ENCODE data around the gene PRKCE.
"Not testable (repeated sequence)": the region's sequence is repeated elsewhere in the genome, so short reads cannot be mapped to it uniquely, and the experiment has no call there.

The PRKCE gene

DNA sequence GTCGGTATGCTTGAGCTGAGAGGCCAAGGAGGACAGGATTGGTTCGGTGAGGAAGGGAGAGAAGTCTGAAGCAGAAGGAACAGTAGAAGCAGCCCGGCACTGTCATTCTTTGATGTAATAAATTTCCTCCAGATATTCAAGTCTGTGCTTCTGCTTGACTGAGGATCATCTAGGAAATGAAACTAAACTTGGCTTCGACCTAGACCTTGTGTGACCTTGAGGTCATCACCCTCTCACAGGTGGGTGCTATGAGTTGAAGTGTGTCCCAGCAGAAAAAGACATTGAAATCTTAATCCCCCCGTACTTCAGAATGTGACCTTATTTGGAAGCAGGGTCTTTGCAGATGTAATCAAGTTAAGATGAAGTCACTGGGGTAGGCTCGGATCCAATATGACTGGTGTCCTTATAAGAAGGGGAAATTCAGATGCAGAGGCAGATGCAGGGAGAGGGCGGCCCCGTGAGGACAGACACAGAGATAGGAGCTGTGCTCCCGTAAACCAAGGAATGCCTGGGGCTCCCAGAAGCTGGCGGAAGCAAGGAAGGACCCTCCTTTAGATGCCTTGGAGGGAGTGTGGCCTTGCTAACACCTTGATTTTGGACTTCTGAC lies 49.0 kb downstream of the PRKCE start:
- no peak for DNase-seq

DNA sequence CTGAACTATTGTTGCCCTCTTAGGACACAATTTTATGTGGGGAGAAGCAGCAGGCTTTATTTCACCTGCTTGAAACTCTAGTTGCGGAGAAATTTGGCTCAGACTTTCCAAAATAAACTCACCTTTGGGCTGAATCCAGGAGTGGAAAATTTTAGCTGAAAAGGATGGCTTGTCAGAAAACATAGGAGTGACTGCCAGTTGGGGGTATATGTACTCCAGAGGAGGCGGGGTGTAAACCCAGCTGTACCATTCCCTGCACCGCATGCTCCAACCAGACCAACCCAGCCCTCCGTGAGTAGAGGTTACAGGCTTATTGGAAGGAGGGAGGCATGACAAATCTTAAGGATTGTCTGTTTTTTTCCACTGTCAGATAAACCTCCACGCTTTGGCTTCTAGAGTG lies 53.8 kb downstream of the PRKCE start:
- DNase-seq = no peak

DNA sequence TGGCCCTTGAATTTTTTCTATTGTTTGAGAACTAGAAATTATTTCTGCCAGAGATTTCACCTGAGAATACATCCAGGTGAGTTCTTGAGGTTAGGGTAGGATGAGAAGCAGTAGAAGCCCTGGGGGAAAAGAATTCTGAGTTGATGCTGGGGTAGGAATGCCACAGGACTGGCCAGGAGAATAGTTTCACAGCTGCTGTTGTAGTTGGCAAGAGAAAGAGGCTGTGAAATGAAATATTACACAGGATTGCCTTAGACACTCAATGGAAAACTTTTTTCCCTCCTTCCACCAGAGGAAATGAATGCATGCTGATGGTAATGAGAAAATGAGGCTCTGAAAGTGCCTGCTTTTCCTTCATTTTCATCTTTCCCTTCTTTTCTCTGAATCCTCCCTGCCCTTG lies 54.6 kb downstream of the PRKCE start:
- no peak for DNase-seq

DNA sequence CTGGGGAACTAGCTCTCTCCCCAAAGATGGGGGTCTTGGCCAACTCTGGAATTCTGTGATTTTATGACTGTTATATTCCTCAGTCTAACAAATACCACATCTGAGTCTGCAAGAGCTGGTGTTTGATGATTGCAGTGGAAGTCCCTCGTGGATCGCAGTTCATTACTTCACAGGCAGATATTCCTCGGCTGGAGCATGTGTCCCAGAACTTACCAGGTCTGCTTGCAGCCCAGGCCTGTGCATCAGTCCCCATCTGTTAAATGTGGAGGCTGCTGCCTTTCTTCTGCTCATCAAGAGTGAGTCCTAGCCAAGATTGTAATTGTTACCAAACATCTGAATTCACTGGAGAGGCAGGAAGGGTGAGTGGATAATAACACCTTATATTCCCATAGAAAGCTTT lies 55.5 kb downstream of the PRKCE start:
- no peak for DNase-seq

DNA sequence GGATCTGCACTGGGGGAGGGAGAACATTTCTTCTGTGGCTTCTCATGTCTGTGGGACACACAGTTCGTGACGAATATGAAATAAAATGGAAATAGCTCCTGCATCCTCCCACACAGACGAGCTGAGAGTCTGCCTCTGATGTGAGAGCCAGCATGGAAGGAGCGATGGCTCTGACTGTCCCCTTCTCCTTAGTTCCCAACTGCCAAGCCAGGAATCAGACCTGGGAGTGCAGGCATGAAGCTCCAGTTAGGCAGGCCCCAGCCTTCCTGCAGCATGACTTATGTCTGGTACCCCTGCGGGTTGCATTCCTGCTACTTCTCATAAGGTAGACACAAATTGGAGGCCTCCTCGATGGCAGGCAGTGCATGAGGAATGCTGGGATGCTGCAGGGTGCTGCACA lies 56.2 kb downstream of the PRKCE start:
- DNase-seq = no peak

DNA sequence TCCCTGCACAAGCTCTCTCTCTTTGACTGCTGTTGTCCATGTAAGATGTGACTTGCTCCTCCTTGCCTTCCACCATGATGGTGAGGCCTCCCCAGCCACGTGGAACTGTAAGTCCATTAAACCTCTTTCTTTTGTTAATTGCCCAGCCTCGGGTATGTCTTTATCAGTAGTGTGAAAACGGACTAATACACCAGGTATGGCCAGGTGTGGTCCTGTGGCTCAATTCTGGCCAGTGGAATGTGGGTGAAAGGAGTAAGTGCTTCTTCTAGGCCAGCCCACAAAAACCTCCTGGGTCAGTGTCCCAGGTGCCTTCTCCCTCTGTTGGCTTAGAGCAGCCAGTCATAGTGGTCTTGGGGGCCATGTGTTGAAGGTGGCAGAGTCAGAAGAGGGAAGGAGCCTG lies 57.0 kb downstream of the PRKCE start:
- no peak for DNase-seq

DNA sequence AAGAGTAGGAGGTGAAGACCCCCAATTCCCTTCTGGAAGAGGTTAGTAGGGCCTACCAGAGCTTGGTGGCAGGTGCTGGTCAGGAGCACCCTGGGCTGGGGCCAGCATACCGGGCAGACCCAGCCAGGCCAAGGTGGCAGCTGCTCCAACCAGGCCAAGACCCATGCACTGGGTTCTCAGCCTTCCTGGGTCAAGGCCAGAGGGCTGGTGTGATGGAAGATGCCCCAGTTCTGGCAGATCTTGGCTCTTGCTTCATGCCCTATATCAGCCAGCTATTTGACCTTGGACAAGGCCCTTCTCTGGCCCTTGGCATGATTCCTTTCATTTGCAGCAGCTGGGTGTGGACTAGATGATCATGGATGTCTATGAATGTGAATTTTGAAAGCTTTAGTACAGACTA lies 57.7 kb downstream of the PRKCE start:
- DNase-seq = no peak

DNA sequence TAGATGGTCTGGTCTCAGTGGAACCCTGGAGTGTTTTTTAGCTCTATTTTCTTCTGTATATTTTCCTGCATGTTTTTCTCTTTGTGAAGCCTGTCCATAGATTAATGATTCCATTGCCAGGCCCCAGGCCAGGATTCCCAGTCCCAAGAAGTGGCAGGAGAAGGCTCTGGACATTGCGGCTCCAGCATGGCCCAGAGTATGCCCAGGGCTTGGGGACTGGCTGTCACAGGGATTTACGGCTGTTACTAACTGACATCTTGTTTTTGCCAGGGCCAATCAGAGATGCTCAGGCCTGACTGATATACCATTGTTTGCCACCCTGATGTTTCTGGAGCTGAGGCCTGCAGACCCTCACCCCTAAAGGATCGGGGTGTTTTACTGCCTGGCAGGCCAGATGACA lies 59.0 kb downstream of the PRKCE start:
- no peak for DNase-seq

DNA sequence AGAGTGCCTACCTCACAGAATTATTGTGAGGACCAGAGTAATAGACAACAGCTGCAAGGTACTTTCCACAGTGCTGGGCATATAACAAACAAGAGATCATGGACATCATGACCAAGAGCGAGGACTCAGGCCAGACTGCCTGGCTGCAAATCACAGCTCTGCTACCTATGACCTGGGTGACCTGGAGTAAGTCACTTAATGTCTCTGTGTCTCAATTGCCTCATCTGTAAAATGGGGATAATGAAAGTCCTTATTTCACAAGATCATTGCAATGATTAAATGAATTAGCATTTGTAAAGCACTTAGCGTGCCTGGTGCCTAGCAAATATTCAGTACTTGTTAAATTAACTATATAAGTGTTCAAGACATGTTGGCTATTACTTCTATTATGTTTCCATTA lies 59.7 kb downstream of the PRKCE start:
- DNase-seq = no peak

DNA sequence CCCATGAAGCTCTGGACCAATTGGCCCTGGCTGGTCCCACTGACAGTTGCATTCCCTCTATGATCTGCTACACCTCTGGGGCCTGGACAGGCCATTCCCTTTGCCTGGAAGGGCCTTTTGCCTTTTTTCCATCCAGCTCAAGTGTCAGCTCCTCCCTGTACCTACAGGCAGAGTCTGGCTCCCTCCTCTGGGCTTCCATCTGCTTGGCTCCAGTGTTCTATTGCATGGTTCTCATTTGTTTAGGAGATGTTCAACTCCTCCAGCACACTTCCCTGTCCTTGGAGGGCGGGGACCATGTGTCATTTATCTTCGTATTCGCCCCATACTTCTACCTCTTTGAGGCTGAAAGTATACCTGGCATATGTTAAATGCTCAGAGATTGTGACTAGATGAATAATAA lies 61.1 kb downstream of the PRKCE start:
- no peak for DNase-seq

DNA sequence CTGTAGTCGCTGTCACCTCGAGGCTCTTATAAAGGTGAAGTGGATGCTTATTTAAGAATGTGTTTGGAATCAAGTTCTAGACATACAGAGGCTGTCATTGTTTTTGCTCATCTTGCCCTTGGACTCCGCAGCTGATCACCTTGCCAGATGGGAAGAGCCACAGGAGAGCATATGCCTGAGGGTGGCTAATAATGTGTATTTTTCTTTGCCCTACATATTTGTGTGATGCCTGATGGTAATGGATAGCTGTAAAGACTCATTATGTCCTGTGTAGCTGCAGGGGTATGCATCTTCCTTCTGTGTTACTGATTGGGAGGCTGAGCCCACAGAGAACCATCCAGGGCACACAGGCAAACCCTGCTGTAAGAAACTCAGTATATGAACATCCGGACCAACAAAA lies 61.7 kb downstream of the PRKCE start:
- no peak for DNase-seq

DNA sequence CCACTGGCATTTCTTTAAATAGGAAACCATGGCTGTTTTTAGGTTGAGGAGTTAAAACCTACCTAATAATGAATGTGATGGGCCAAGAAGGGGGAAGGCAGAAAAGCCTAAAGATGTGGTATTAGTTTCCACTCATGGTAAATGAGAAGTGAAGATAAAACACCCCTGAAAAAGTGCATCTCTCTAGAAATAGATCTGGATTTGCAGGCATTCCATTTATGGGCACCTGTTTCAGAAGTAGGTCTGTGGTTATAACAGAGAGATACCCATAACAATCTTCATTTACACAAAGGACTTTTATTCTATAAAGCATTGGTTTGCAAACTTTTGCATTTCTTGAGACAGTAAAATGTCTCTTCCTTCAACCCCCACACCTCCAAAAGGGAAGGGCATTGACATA lies 62.1 kb downstream of the PRKCE start:
- no peak for DNase-seq

DNA sequence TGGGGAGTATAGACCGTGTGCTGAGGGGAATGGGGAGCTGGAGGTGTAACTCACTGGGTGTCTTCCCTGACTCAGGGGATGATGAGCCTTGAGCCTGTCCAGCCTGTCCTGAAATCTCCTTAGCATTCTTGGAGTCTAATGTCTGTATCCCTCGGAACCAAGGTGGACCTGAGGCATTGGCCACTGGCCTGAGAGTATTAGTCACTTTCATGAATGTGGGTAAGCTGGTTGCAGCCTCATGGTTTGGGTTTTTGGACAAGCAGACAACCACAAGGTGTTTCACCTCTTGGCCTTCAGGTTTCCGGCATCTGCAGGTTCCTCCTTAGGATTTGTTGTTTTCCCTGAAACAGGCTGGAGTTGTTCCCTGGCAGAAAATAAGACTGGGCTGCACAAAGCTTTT lies 63.2 kb downstream of the PRKCE start:
- DNase-seq = no peak

DNA sequence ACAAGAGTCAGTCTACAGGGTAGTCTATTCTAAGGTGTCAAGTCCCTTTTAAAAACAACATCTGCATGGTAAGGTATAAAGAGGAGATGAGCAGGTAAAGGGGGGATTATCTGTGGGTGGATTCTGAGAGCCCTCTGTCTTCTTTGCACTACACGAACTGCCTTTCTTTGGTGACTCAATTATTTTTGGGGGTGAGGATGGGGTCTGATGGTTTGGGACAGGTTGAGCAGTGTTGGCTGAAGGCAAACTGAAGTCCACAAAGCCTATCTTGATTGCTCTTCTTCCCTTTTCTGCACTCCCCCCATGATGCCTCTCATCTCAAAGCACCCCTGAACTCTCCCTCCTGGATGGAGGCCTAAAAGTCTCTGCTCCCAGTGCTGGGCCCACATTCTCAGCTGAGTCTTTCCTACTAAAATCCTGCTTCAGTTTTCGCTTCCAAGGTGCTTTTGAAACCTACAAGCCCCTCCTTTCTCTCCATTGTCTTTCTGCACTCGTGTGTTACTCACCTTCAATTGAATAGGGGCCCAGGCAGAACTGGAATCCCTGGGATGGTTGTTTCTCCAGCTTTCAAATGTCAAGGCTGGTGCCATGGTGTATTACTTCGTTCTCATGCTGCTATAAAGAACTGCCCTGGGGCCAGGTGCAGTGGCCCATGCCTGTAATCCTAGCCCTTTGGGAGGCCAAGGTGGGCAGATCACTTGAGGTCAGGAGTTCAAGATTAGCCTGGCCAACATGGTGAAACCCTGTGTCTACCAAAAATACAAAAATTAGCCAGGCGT lies 64.3 kb downstream of the PRKCE start:
- DNase-seq = no peak

DNA sequence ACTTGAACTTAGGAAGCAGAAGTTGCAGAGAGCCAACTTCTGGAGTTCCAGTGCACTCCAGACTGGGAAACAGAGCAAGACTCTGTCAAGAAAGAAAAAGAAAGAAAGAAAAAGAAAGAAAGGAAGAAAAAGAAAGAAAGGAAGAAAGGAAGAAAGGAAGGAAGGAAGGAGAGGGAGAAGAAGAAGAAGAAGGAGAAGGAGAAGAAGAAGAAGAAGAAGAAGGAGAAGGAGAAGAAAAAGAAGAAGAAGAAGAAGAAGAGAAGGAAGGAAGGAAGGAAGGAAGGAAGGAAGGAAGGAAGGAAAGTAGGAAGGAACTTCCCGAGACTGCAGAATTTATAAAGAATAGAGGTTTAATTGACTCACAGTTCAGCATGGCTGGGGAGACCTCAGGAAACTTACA lies 65.0 kb downstream of the PRKCE start:
- not testable (repeated sequence) for DNase-seq

DNA sequence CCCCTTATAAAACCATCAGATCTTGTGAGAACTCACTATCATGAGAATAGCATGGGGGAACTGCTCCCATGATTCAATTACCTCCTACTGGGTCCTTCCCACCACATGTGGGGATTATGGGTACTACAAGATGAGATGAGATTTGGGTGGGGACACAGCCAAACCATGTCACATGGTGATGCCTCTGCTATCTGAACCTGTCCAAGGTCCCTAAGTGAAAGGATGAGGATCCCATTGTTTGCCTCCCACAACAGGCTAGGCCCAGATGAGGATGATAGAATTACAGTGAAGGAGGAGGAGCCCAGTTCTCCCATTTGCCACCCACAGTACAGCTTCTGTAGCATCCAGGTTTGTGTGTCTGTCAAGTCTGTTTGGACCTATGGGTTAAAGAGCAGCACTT lies 65.4 kb downstream of the PRKCE start:
- no peak for DNase-seq

DNA sequence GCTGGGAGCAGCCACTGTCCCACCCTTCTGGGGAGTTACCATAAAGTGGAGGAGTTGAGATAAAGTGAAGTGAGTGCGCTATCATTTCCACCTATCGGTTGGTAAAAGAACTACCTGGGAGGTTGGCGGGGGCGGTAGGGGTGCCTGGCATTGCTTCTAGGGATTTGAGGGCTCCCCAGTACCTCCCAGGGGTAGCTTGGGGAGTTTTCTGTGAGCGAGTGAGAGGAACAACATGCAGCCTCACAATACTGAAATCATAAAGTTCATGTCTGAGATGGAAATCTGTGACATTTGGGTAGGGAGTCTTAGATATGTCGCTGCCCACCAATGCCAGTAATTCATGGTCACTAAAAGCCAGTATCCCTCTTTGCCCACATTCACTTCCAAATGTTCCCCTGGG lies 68.7 kb downstream of the PRKCE start:
- no peak for DNase-seq

DNA sequence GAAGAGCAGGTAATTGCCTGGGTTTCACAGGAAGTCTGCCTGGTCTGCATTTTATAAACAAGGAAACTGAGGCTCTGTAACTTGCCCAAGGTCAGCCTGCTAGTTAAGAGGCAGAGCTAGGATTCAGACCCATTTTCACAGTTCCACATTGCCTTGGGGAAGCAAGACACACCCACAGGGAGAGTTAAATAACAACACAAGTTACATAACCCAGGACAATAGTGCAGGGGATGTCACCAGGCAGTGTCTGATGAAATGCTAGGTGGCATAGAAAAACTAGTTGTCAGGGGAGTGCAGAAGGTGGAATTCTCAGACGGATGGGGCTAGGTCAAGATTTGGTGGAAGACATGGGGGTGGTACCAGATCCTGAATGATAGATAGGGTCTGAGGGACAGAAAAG lies 69.7 kb downstream of the PRKCE start:
- DNase-seq = no peak

DNA sequence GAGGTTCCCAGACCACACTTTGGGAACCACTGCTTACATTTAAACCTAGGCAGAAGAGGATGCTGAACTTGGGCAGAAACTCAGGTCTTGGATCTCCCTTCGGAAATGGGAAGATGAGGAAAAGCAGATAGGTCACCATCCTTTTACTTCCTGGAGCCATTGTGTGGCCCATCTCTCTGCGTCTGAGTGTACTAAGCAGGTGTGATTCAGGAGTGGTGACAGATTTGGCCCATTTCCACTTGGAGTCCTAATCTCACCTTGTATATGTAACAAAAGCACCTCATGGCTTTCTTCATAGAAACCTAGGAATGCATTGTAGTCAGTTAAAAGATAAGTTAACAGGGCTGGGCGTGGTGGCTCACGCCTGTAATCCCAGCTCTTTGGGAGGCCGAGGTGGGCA lies 71.0 kb downstream of the PRKCE start:
- no peak for DNase-seq

DNA sequence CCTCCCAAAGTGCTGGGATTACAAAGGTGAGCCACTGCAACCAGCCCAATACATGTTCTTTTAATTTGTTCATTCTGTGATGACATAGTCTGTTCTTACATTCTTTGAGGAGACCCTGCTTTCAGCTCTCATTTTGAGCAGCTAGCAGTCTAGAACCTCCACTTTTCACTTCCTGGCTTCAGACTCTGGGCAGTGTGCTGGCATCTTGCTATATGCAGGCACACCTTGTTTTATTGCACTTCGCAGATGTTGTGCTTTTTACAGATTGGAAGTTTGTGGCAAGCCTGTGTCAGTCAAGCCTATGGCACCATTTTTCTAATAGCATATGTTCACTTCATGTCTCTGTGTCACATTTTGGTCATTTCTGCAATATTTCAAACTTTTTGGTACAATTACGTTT lies 72.4 kb downstream of the PRKCE start:
- no peak for DNase-seq

DNA sequence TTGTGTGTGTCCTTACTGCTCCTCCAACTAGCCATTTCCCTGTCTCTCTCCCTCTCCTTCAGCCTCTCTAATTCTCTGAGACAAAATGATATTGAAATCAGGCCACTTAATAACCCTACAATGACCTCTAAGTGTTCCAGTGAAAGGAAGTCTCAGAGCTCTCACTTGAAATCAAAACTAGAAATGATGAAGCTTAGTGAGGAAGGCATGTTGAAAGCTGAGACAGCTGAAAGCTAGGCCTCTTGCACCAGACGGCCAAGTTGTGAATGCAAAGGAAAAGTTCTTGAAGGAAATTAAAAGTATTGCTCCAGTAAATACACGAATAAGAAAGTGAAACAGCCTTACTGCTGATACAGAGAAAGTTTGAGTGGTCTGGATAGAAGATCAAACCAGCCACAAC lies 72.9 kb downstream of the PRKCE start:
- no peak for DNase-seq

DNA sequence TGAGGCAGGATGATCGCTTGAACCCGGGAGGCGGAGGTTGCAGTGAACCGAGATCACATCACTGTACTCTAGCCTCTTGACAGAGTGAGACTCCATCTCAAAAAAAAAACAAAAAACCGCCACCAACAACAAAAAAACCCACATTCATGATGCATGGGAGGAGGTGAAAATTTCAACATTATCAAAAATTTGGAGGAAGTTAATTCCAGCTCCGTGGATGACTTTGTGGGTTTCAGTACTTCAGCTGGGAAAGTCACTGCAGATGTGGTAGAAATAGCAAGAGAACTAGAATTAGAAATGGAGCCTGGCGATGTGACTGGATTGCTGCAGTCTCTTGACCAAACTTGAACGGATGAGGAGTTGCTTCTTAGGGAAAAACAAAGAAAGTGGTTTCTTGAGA lies 74.3 kb downstream of the PRKCE start:
- DNase-seq = no peak

DNA sequence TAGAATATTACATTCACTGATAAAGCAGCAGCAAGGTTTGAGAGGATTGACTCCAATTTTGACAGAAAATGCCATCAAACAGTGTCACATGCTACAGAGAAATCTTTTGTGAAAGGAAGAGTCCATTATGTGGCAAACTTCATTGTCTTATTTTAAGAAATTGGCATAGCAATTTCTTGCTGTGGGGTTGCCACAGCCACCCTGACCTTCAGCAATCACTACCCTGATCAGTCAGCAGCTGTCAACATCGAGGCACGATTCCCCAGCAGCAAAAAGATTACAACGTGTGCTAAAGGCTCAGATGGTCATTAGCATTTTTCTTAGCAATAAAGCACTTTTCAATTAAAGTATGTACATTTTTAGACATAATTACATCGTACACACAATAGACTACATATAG lies 74.7 kb downstream of the PRKCE start:
- no peak for DNase-seq

DNA sequence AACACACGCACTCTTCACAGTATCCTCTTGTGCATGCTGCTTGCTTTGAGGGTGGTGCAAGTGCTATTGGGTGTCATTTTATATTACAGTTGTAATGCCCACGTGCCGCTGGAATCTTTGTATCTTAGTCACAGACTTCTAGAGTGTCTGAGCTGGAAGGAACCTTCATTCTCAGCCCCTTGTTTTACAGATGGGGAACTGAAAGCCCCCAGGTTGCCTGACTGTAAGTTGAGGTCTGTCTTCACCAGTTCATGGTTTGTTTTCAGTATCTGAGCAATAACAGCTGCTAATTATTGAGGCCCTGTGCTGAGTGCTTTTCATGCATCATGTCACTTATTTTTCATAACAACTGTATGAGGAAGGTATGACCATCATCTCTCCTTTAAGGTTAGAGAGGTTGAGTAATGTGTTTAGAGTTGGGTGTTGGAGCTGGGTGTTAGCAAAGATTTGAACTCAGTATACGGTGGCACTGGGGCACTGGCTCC lies 77.0 kb downstream of the PRKCE start:
- no peak for DNase-seq
